AG10803 (cell line): ENCODE results near the gene UBE2V1.
A peak's percentile ranks its signal among the peaks of the same experiment; 100 is the strongest.

Experiments
- DNase-seq: peaks from one replicate; pipeline ENCODE4 v3.0.0; 2010; ENCODE audit warnings: low read depth
- H3K4me3 ChIP-seq: 2 replicates; pipeline ENCODE4 v1.5.1; 2011; ENCODE audit warnings: mild to moderate bottlenecking, low read length, control low read depth
- CTCF ChIP-seq: conservative IDR thresholded peaks from 2 replicates; pipeline ENCODE4 v1.5.1; 2011; ENCODE audit warnings: mild to moderate bottlenecking, low read length, control low read depth, inconsistent platforms

The UBE2V1 gene

GRCh38 chr20:50149481-50150254 is 36.7 kb upstream of the UBE2V1 start:
- TF ChIP-seq CTCF: no peak
- DNase-seq: no peak
- no peak overlapping the region for H3K4me3 ChIP-seq

GRCh38 chr20:50146732-50147662 is 34.0 kb upstream of the UBE2V1 start:
- no peak for TF ChIP-seq CTCF
- DNase-seq: no peak
- H3K4me3 ChIP-seq: no peak overlapping the region

GRCh38 chr20:50146214-50146613 is 33.3 kb upstream of the UBE2V1 start:
- H3K4me3 ChIP-seq: no peak overlapping the region
- no peak for TF ChIP-seq CTCF
- DNase-seq: no peak

- no peak for DNase-seq
- H3K4me3 ChIP-seq: no peak overlapping the region
- no peak for TF ChIP-seq CTCF
Measured at GRCh38 chr20:50145566-50145965, 32.6 kb upstream of the UBE2V1 start.

- TF ChIP-seq CTCF: no peak
- no peak overlapping the region for H3K4me3 ChIP-seq
- DNase-seq: peak; percentile 99
Measured at GRCh38 chr20:50144362-50144761, 31.4 kb upstream of the UBE2V1 start.

GRCh38 chr20:50142812-50143211 is 29.9 kb upstream of the UBE2V1 start:
- no peak overlapping the region for H3K4me3 ChIP-seq
- TF ChIP-seq CTCF: no peak

More at GRCh38 chr20:50142812-50143211, 29.9 kb upstream of the UBE2V1 start:
- DNase-seq: no peak
